Neuron (in vitro differentiated cells): ENCODE measurements around the gene ATP2C1.
"Not testable (repeated sequence)": the region's sequence is repeated elsewhere in the genome, so short reads cannot be mapped to it uniquely, and the experiment has no call there.

ENCODE experiments used
- H2AFZ ChIP-seq: one replicate; pipeline ENCODE4 v1.6.1; 2013; ENCODE audit warnings: low read depth, mild to moderate bottlenecking, inconsistent platforms, low read length, moderate library complexity
- H3K27me3 ChIP-seq: one replicate; pipeline ENCODE4 v1.6.1; 2013; ENCODE audit warnings: low read length; ENCODE audit not compliant: insufficient read depth
- H3K36me3 ChIP-seq: one replicate; pipeline ENCODE4 v1.6.1; 2013; ENCODE audit warnings: low read length; ENCODE audit not compliant: insufficient read depth
- H3K4me1 ChIP-seq: one replicate; pipeline ENCODE4 v1.6.1; 2013; ENCODE audit warnings: low read length; ENCODE audit not compliant: insufficient read depth
- H3K4me3 ChIP-seq: 2 replicates; pipeline ENCODE4 v1.5.1; 2013; ENCODE audit warnings: mild to moderate bottlenecking, low read length, moderate library complexity
- H3K9me3 ChIP-seq: one replicate; pipeline ENCODE4 v1.6.1; 2013; ENCODE audit warnings: low read length

The ATP2C1 gene

GRCh38 chr3:130956721-130957120, 62.8 kb downstream of the ATP2C1 start:
- Histone ChIP-seq H2AFZ (no peak overlapping the region), H3K4me3 (no peak overlapping the region), H3K4me1 (no peaks in the 10 kb centered on the region), H3K27me3 (no peaks in the 10 kb centered on the region), H3K36me3 (peaks cover 53% of the 10 kb centered on the region), H3K9me3 (peaks cover 3% of the 10 kb centered on the region)

- H2AFZ ChIP-seq, result no peak overlapping the region
- H3K4me3 ChIP-seq, result no peak overlapping the region
- H3K27me3 ChIP-seq, result no peaks in the 10 kb centered on the region
- H3K9me3 ChIP-seq, result peaks cover 3% of the 10 kb centered on the region
- peaks cover 9% of the 10 kb centered on the region for H3K4me1 ChIP-seq
- peaks cover 44% of the 10 kb centered on the region for H3K36me3 ChIP-seq
Measured at GRCh38 chr3:130960139-130960795, 66.4 kb downstream of the ATP2C1 start.

GRCh38 chr3:130961458-130961857, 67.6 kb downstream of the ATP2C1 start:
- Histone ChIP-seq H3K9me3 (peaks cover 3% of the 10 kb centered on the region), H3K4me3 (no peak overlapping the region), H3K36me3 (peaks cover 42% of the 10 kb centered on the region), H2AFZ (no peak overlapping the region), H3K4me1 (peaks cover 9% of the 10 kb centered on the region), H3K27me3 (no peaks in the 10 kb centered on the region)

- no peaks in the 10 kb centered on the region for H3K27me3 ChIP-seq
Measured at GRCh38 chr3:130963444-130963843, 69.6 kb downstream of the ATP2C1 start.

GRCh38 chr3:130963878-130964277, 70.0 kb downstream of the ATP2C1 start:
- no peak overlapping the region for H3K4me3 ChIP-seq
- no peak overlapping the region for H2AFZ ChIP-seq
- H3K4me1 ChIP-seq, result peaks cover 9% of the 10 kb centered on the region
- H3K9me3 ChIP-seq, result peaks cover 3% of the 10 kb centered on the region
- peaks cover 43% of the 10 kb centered on the region for H3K36me3 ChIP-seq
- no peaks in the 10 kb centered on the region for H3K27me3 ChIP-seq

More at GRCh38 chr3:130963444-130963843, 69.6 kb downstream of the ATP2C1 start:
- Histone ChIP-seq H3K4me3 (no peak overlapping the region), H3K36me3 (peaks cover 40% of the 10 kb centered on the region), H3K4me1 (peaks cover 9% of the 10 kb centered on the region), H3K9me3 (peaks cover 3% of the 10 kb centered on the region), H2AFZ (no peak overlapping the region)

GRCh38 chr3:130967281-130967680, 73.4 kb downstream of the ATP2C1 start:
- peaks cover 5% of the 10 kb centered on the region for H3K9me3 ChIP-seq
- peaks cover 9% of the 10 kb centered on the region for H3K4me1 ChIP-seq
- no peak overlapping the region for H2AFZ ChIP-seq
- peaks cover 48% of the 10 kb centered on the region for H3K36me3 ChIP-seq
- H3K27me3 ChIP-seq, result no peaks in the 10 kb centered on the region
- no peak overlapping the region for H3K4me3 ChIP-seq

GRCh38 chr3:130968221-130968620, 74.3 kb downstream of the ATP2C1 start:
- Histone ChIP-seq H3K36me3 (peaks cover 48% of the 10 kb centered on the region), H2AFZ (no peak overlapping the region), H3K4me1 (peaks cover 9% of the 10 kb centered on the region), H3K4me3 (no peak overlapping the region), H3K9me3 (peaks cover 5% of the 10 kb centered on the region), H3K27me3 (no peaks in the 10 kb centered on the region)

- H3K4me1 ChIP-seq, result no peaks in the 10 kb centered on the region
- H3K27me3 ChIP-seq, result no peaks in the 10 kb centered on the region
- H3K4me3 ChIP-seq, result no peak overlapping the region
- H3K9me3 ChIP-seq, result peaks cover 5% of the 10 kb centered on the region
- H2AFZ ChIP-seq, result no peak overlapping the region
- H3K36me3 ChIP-seq, result peaks cover 48% of the 10 kb centered on the region
Measured at GRCh38 chr3:130969621-130970020, 75.7 kb downstream of the ATP2C1 start.

GRCh38 chr3:130971208-130971607, 77.3 kb downstream of the ATP2C1 start:
- peaks cover 5% of the 10 kb centered on the region for H3K9me3 ChIP-seq
- H3K4me3 ChIP-seq, result no peak overlapping the region
- no peaks in the 10 kb centered on the region for H3K4me1 ChIP-seq
- H3K27me3 ChIP-seq, result no peaks in the 10 kb centered on the region
- H3K36me3 ChIP-seq, result peaks cover 52% of the 10 kb centered on the region
- H2AFZ ChIP-seq, result no peak overlapping the region

GRCh38 chr3:130972592-130972991, 78.7 kb downstream of the ATP2C1 start:
- H3K4me3 ChIP-seq, H3K9me3 ChIP-seq, H3K27me3 ChIP-seq, H2AFZ ChIP-seq, H3K4me1 ChIP-seq: not testable (repeated sequence)
- peaks cover 52% of the 10 kb centered on the region for H3K36me3 ChIP-seq

GRCh38 chr3:130973406-130973805, 79.5 kb downstream of the ATP2C1 start:
- Histone ChIP-seq H2AFZ (no peak overlapping the region), H3K4me1 (no peaks in the 10 kb centered on the region), H3K9me3 (peaks cover 5% of the 10 kb centered on the region), H3K4me3 (no peak overlapping the region), H3K36me3 (peaks cover 54% of the 10 kb centered on the region), H3K27me3 (no peaks in the 10 kb centered on the region)

- Histone ChIP-seq H3K9me3 (peaks cover 5% of the 10 kb centered on the region), H3K36me3 (peaks cover 49% of the 10 kb centered on the region), H3K4me3 (no peak overlapping the region), H3K4me1 (no peaks in the 10 kb centered on the region), H3K27me3 (no peaks in the 10 kb centered on the region), H2AFZ (no peak overlapping the region)
Measured at GRCh38 chr3:130974201-130974600, 80.3 kb downstream of the ATP2C1 start.

- H2AFZ ChIP-seq, result no peak overlapping the region
- no peaks in the 10 kb centered on the region for H3K27me3 ChIP-seq
- H3K4me1 ChIP-seq, result no peaks in the 10 kb centered on the region
- H3K9me3 ChIP-seq, result peaks cover 5% of the 10 kb centered on the region
- H3K36me3 ChIP-seq, result peaks cover 40% of the 10 kb centered on the region
- H3K4me3 ChIP-seq, result no peak overlapping the region
Measured at GRCh38 chr3:130975251-130975650, 81.4 kb downstream of the ATP2C1 start.

GRCh38 chr3:130976706-130977105, 82.8 kb downstream of the ATP2C1 start:
- no peaks in the 10 kb centered on the region for H3K4me1 ChIP-seq
- H3K36me3 ChIP-seq, result peaks cover 36% of the 10 kb centered on the region
- H3K27me3 ChIP-seq, result no peaks in the 10 kb centered on the region
- H3K4me3 ChIP-seq, result no peak overlapping the region
- no peak overlapping the region for H2AFZ ChIP-seq
- peaks cover 5% of the 10 kb centered on the region for H3K9me3 ChIP-seq
